Osteoblast (primary cell): ENCODE data around the gene CCR5AS.

ENCODE experiments used
- DNase-seq: peaks from one replicate; pipeline ENCODE4 v3.0.0; 2011; ENCODE audit warnings: low spot score, mixed read lengths; ENCODE audit not compliant: insufficient read length; ENCODE audit errors: missing footprints
- H2AFZ ChIP-seq: 2 replicates; pipeline ENCODE4 v1.6.0; 2011; ENCODE audit warnings: mild to moderate bottlenecking, low read length
- H3K27ac ChIP-seq: 2 replicates; pipeline ENCODE4 v1.5.1; 2011; ENCODE audit warnings: mild to moderate bottlenecking, low read depth, low read length, moderate library complexity
- H3K27me3 ChIP-seq: 2 replicates; pipeline ENCODE4 v1.6.0; 2012; ENCODE audit warnings: mild to moderate bottlenecking, control low read depth, inconsistent platforms, low read length, moderate library complexity; ENCODE audit not compliant: insufficient read depth
- H3K36me3 ChIP-seq: 2 replicates; pipeline ENCODE4 v1.5.1; 2011; ENCODE audit warnings: mild to moderate bottlenecking, low read length, control low read depth, moderate library complexity; ENCODE audit not compliant: insufficient read depth
- H3K4me1 ChIP-seq: 2 replicates; pipeline ENCODE4 v1.5.1; 2011; ENCODE audit warnings: mild to moderate bottlenecking, low read length, control low read depth, moderate library complexity; ENCODE audit not compliant: insufficient read depth
- H3K4me2 ChIP-seq: 2 replicates; pipeline ENCODE4 v1.6.0; 2011; ENCODE audit warnings: mild to moderate bottlenecking, low read length; ENCODE audit not compliant: insufficient read depth
- H3K4me3 ChIP-seq: fragments of 200-600 bp; sonication (generic); 3 replicates; pipeline ENCODE4 v1.5.1; 2012; ENCODE audit warnings: mild to moderate bottlenecking, low read length, inconsistent platforms; ENCODE audit not compliant: insufficient read depth
- H3K79me2 ChIP-seq: 2 replicates; pipeline ENCODE4 v1.6.0; 2012; ENCODE audit warnings: mild to moderate bottlenecking, low read length, control low read depth, inconsistent platforms; ENCODE audit not compliant: insufficient read depth
- H3K9me3 ChIP-seq: 2 replicates; pipeline ENCODE4 v1.5.1; 2011; ENCODE audit warnings: low read depth, low read length, control low read depth
- H4K20me1 ChIP-seq: 2 replicates; pipeline ENCODE4 v1.6.0; 2012; ENCODE audit warnings: mild to moderate bottlenecking, low read length, control low read depth; ENCODE audit not compliant: insufficient read depth
- CTCF ChIP-seq: IDR thresholded peaks from 2 replicates; pipeline ENCODE4 v1.5.1; 2011; ENCODE audit warnings: mild to moderate bottlenecking, low read depth, low read length, moderate library complexity; ENCODE audit errors: extremely low read depth

Gene CCR5AS

DNA sequence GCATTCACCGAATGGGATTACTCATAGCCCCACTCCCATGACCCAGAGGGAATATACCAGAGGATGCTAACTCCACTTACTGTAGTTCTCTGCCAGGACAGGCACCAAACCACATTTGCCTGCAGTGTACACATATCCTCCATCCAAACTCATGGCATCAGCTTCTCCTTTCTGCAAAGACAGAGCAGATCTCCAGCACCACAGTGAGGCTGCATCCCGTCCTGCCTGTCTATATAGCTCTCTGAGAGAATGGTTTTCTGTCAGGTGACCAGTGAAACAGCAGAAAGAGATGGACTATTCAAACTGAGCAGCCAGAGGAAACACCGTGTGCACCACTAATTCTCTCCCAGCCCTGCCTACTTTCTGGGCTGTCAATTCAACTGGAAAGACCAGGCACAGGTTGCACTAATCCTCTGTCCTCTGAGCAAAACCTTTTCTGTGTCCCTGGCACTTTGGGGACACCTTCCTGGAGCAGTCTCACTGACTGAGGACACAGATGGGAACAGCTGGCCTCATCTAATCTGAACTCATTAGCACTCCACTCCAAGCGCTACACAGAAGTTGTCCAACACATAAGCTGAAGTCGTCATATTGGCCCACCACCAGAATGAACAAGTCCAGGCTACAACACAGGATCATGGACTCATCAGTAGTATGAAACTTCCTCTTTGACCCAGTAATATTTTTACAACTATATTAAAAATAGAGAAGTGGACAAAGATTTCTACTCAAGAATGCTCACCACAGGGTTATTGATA, 40.5 kb upstream of the CCR5AS start:
- H3K4me2 ChIP-seq, result no peak overlapping the region
- no peak overlapping the region for H3K27ac ChIP-seq
- H4K20me1 ChIP-seq, result no peaks in the 10 kb centered on the region
- no peaks in the 10 kb centered on the region for H3K79me2 ChIP-seq
- H3K36me3 ChIP-seq, result no peaks in the 10 kb centered on the region
- no peak for TF ChIP-seq CTCF
- no peaks in the 10 kb centered on the region for H3K9me3 ChIP-seq
- no peaks in the 10 kb centered on the region for H3K4me1 ChIP-seq
- no peak for DNase-seq
- no peak overlapping the region for H2AFZ ChIP-seq
- peaks cover 17% of the 10 kb centered on the region for H3K27me3 ChIP-seq
- H3K4me3 ChIP-seq, result no peak overlapping the region

GRCh38 chr3:46442576-46443530, 36.0 kb upstream of the CCR5AS start:
- Histone ChIP-seq H3K4me2 (no peak overlapping the region), H3K9me3 (no peaks in the 10 kb centered on the region), H3K27me3 (peaks cover 20% of the 10 kb centered on the region), H3K4me3 (no peak overlapping the region), H4K20me1 (no peaks in the 10 kb centered on the region), H3K36me3 (no peaks in the 10 kb centered on the region), H3K79me2 (no peaks in the 10 kb centered on the region), H2AFZ (no peak overlapping the region), H3K27ac (no peak overlapping the region), H3K4me1 (no peaks in the 10 kb centered on the region)
- no peak for TF ChIP-seq CTCF
- DNase-seq, result no peak

DNA sequence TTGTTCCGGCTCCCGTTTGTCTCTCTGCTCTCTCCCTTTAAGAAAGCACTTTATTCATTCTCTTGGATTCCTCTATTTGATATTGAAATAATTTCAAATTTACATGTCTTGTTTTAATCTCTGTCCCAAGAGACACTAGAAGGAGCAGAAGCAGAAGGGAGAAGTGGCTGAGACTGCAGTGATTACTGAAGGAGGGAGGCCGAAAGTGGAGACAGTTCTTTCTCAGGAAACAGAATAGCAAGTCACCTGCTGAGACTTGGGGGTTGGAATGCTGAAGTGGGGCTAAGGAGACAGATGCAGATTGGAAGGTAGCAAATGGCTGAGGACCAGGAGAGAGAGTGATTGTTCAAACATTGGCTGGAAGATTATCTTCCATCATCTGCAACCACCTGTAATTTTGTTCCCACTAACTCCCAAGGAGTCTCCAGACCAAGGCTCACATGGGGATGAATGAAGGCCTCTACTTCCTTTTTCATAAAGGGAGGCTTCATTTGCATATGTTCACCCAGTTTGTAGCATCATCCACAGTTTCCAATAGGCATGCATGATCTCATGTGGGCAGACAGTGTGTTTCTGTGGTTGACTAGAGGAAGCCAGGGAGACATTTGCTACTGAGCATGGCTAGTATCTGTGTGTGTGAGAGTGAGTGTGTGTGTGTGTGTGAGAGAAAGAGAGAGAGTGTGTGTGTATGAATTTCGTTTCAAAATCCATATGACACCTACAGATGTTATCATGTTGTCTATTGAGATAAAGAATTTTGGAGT, 33.8 kb upstream of the CCR5AS start:
- no peak overlapping the region for H3K4me3 ChIP-seq
- no peaks in the 10 kb centered on the region for H3K9me3 ChIP-seq
- H2AFZ ChIP-seq, result no peak overlapping the region
- H3K36me3 ChIP-seq, result no peaks in the 10 kb centered on the region
- DNase-seq, result no peak
- no peaks in the 10 kb centered on the region for H3K4me1 ChIP-seq
- no peak overlapping the region for H3K27ac ChIP-seq
- H3K27me3 ChIP-seq, result peaks cover 9% of the 10 kb centered on the region
- no peaks in the 10 kb centered on the region for H4K20me1 ChIP-seq
- no peaks in the 10 kb centered on the region for H3K79me2 ChIP-seq
- H3K4me2 ChIP-seq, result no peak overlapping the region
- no peak for TF ChIP-seq CTCF
